Measurements from ENCODE around the gene MAMDC4. TPM values are rescaled to one million over a fixed set of nuclear protein-coding genes. Genes with fewer than 3 reads are reported as not detected.

MAMDC4 gene
- total and polyA plus RNA-seq, 2 of the 13 experiments (the other 11 are each of a cell fraction or from before 2014, with no cell fraction given) = 6.0 to 6.8 TPM

DNA sequence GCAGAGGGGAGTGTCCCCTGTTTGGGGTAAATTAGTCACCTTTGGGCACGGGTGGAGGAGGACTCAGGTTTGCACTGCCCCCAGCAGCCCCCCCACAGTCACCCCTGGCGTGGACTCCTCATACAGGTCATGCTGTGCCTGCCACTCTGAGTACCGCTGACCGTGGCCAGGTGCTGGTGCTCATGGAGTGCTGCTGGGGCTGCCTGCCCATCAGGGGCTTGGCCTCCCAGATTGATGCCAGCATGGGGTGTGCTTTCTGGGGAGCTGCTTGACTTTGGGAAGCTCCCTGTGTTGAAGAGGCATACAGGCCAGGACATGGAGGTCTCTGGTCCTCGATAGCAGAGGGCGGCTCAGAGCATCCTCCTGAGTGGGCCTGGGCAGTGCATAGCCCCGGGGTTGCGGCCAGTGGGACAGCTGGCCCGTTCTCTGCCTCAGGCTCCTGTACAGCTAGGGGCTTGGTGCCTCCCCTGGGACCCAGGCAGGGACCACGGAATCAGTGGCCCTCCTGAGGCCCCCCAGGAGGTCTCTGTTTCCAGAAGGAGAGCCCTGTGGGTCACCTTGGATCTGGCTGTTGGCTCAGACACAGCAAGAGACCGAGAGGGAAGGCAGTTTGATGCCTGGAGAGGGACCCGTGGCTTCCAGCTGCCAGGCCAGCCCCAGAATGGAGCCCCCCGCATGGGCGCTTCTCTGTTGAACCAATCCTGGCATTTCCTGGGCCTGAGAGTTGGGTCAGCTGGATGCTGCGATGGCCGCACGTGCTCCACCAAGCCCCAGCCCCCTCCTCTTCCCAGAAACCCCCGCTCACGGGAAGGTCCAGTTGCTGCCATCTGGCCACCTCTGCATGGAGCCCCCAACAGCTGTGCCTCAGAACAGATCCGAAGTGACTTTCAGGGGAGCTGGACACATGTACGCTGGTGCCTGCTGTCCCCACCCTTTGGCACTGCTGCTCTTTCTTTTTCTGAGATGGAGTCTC is 15.9 kb upstream of the MAMDC4 start:
- H3K4me3 ChIP-seq (replicated peaks in 1 of 3; ENCODE audit: insufficient read depth in 1 of 3, low read depth in 2 of 3, low read length in 3 of 3) = no peak overlapping the region
- intact Hi-C loops (cut with micrococcal nuclease; ENCODE audit: unreplicated experiment) = no loop called here
- no peak overlapping the region for H3K27ac ChIP-seq (ENCODE audit: extremely low read length, insufficient read depth, low read length)
- no peaks in the 10 kb centered on the region for H3K9me3 ChIP-seq (ENCODE audit: low read length)
- in situ Hi-C loops (cut with HindIII; ENCODE audit: extremely low pct_ligation_motif_present, low pct_unique_long_range_greater_than_20kb) = no loop called here
- no peak overlapping the region for H2AFZ ChIP-seq (ENCODE audit: low read length)
- peak; percentile 20 for TF ChIP-seq AGO2 (optimal IDR thresholded peaks at IDR 0.05; ENCODE audit: low read depth, low read length)
- peak; percentile 8; the same call in 1 of the 2 replicates for TF ChIP-seq POLR2G (IDR thresholded peaks at IDR 0.05; ENCODE audit: low read depth, low read length)
- no peak for TF ChIP-seq TFE3 (CRISPR knock-in tag; IDR thresholded peaks at IDR 0.05)
- peak; percentile 69 for TF ChIP-seq AGO1 (IDR thresholded peaks at IDR 0.05; ENCODE audit: low read depth, low read length, poor library complexity, severe bottlenecking)
- TF ChIP-seq SRSF1 (optimal IDR thresholded peaks at IDR 0.05; ENCODE audit: low read depth, low read length) = peak; percentile 28
- TF ChIP-seq SAFB2 (CRISPR knock-in tag; IDR thresholded peaks at IDR 0.05; ENCODE audit: borderline replicate concordance, low read depth) = no peak
- peak; percentile 15; the same call in 1 of the 2 replicates for TF ChIP-seq RBFOX2 (IDR thresholded peaks at IDR 0.05; ENCODE audit: low read depth, low read length)
- no peak for TF ChIP-seq ZSCAN31 (CRISPR knock-in tag; IDR thresholded peaks at IDR 0.05; ENCODE audit: low read depth)
- TF ChIP-seq ZKSCAN1 (IDR thresholded peaks at IDR 0.05; ENCODE audit: low read length) = no peak
- no peak for TF ChIP-seq ELK4 (CRISPR knock-in tag; IDR thresholded peaks at IDR 0.05; ENCODE audit: borderline replicate concordance)
- WGBS (ENCODE audit: low lambda C conversion rate) = 100% methylated on average over 4 of the region's 21 CpGs
- peaks cover 20 to 24% of the 10 kb centered on the region in 2 experiments for H3K36me3 ChIP-seq (replicated peaks in 1 of 2; ENCODE audit: control insufficient read depth in 1 of 2, insufficient read depth in 2 of 2, low read length in 2 of 2)
- DNase-seq (ENCODE audit: low spot score) (no peak), ATAC-seq (no peak), FAIRE-seq (no peak)
- no peaks in the 10 kb centered on the region for H3K27me3 ChIP-seq (ENCODE audit: control insufficient read depth in 1 of 2, insufficient read depth in 2 of 2, low read length in 2 of 2)
- H3K79me2 ChIP-seq (ENCODE audit: insufficient read depth, low read length) = no peaks in the 10 kb centered on the region
- peaks cover 20% of the 10 kb centered on the region for H3K4me1 ChIP-seq (ENCODE audit: insufficient read depth, low read length)
- H3K9ac ChIP-seq (ENCODE audit: insufficient read depth, low read depth, low read length) = no peak overlapping the region
- BruUV-seq (replicated peaks) = no TSS peak
- ChIA-PET CTCF (ENCODE audit: low intra/inter-chr PET ratio, low total read pairs) (no interaction called here), POLR2A (interaction anchor here (1.0 kb wide), 1 partner anchor 11 kb away, joined by 5 read pairs; no protein-coding TSS in a partner anchor)
- H4K20me1 ChIP-seq (ENCODE audit: insufficient read depth, low read length) = no peaks in the 10 kb centered on the region
- no peak overlapping the region for H3K4me2 ChIP-seq (ENCODE audit: low read depth, low read length)
